ENCODE data around the gene PLA2G1B.

PLA2G1B gene

DNA sequence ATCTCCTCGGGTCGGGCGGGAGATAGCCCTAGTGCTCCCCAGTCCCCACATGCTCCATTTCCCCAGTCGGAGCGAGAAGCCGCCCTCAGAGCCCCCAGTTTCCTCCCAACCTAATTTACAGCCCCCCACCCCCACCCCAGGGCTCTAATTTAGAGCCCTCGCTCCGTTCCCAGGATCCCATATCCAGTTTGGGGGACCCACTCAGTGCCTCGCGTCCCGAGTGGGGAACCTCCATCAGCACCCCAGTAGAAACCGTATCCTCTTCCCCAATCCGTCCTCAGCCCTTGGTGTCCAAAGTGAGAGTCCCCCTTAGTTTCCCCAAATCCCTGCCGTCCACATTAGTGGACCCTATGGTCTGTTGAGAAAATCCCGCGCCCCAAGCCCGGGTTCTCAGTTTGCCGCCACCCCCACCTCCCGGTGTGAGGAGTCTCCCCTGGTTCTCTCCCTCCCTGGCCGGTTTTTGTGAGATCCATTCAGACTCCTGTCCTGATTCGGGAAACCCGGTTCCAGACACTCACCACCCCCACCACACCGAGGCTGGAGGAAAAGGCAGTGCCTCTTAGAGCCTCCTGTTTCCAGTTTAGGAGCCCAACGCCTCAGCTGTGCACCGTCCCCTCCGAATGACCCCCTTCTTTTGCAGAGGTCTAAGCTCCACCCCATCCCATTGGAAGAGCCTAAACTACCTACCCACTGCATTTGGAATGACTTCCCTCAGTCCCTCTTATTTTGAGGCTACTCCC, 42.2 kb upstream of the PLA2G1B start:
- no peak overlapping the region for H3K27ac ChIP-seq (replicated peaks)
- TF ChIP-seq SPI1 (IDR thresholded peaks at IDR 0.05; ENCODE audit: borderline replicate concordance, low read depth) (no peak), POLR2AphosphoS5 (IDR thresholded peaks at IDR 0.05; ENCODE audit: low read depth) (no peak)
- H3K4me3 ChIP-seq (replicated peaks; ENCODE audit: insufficient read depth, low read length) = no peak overlapping the region
- no peak for DNase-seq (ENCODE audit: low read depth in 1 of 2, low spot score in 1 of 2)
- peaks cover 44% of the 10 kb centered on the region for H3K27me3 ChIP-seq (ENCODE audit: insufficient read depth, poor library complexity, severe bottlenecking)

DNA sequence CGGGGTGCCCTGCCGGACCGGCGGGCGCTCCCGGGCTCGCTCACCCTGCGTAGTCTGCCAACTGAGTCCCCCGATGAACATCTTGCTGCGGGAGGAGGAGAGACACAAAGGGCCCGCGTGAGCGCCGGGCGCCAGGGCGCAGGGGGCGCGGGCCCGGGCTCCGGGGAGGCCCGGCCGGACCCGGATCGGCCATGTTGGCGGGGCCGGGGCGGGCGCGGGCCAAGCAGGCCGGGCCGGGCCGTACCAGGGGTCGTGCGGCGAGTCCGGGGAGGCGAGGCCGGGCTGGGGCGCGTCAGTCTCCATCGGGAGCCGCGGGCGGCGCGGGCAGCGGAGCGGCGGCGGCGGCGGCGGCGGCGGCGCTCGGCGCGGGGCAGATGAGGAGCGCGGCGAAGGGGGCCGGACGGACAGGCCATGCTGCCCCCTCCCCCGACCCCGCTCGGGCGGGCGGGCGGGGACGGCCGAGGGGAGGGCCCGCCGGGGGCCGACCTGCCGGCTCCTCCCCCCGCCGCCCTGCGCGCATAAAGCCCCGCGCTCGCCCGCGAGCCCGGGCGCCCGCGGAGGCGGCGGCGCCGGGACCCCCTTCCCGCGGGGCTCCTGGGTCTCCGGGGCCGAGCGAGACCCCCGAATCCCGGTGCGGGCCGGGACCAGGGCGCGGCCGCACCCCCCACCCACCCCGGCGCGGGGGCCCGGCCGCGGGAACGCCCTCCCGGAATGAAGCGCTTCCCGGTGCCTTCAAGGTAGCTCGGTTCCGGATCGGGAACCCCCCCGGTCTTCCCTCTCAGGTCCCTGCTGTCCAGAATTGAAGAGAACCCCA, 41.4 kb upstream of the PLA2G1B start, which contains the start of gene MSI1:
TSS of gene MSI1 (minus strand) at position 376 of the 814 bp plus-strand sequence. CDS start at position 303, 73 bp downstream.
- no peak for DNase-seq (ENCODE audit: low read depth in 1 of 2, low spot score in 1 of 2)
- TF ChIP-seq SPI1 (IDR thresholded peaks at IDR 0.05; ENCODE audit: borderline replicate concordance, low read depth) = no peak
- TF ChIP-seq, protein P1, sequence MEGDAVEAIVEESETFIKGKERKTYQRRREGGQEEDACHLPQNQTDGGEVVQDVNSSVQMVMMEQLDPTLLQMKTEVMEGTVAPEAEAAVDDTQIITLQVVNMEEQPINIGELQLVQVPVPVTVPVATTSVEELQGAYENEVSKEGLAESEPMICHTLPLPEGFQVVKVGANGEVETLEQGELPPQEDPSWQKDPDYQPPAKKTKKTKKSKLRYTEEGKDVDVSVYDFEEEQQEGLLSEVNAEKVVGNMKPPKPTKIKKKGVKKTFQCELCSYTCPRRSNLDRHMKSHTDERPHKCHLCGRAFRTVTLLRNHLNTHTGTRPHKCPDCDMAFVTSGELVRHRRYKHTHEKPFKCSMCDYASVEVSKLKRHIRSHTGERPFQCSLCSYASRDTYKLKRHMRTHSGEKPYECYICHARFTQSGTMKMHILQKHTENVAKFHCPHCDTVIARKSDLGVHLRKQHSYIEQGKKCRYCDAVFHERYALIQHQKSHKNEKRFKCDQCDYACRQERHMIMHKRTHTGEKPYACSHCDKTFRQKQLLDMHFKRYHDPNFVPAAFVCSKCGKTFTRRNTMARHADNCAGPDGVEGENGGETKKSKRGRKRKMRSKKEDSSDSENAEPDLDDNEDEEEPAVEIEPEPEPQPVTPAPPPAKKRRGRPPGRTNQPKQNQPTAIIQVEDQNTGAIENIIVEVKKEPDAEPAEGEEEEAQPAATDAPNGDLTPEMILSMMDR (IDR thresholded peaks at IDR 0.05; ENCODE audit: insufficient read depth, low read length) = no peak
- TF ChIP-seq POLR2AphosphoS5 (IDR thresholded peaks at IDR 0.05; ENCODE audit: low read depth) = no peak
- TF ChIP-seq, protein P2, sequence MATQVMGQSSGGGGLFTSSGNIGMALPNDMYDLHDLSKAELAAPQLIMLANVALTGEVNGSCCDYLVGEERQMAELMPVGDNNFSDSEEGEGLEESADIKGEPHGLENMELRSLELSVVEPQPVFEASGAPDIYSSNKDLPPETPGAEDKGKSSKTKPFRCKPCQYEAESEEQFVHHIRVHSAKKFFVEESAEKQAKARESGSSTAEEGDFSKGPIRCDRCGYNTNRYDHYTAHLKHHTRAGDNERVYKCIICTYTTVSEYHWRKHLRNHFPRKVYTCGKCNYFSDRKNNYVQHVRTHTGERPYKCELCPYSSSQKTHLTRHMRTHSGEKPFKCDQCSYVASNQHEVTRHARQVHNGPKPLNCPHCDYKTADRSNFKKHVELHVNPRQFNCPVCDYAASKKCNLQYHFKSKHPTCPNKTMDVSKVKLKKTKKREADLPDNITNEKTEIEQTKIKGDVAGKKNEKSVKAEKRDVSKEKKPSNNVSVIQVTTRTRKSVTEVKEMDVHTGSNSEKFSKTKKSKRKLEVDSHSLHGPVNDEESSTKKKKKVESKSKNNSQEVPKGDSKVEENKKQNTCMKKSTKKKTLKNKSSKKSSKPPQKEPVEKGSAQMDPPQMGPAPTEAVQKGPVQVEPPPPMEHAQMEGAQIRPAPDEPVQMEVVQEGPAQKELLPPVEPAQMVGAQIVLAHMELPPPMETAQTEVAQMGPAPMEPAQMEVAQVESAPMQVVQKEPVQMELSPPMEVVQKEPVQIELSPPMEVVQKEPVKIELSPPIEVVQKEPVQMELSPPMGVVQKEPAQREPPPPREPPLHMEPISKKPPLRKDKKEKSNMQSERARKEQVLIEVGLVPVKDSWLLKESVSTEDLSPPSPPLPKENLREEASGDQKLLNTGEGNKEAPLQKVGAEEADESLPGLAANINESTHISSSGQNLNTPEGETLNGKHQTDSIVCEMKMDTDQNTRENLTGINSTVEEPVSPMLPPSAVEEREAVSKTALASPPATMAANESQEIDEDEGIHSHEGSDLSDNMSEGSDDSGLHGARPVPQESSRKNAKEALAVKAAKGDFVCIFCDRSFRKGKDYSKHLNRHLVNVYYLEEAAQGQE (IDR thresholded peaks at IDR 0.05; ENCODE audit: insufficient replicate concordance, low read depth) = no peak
- TF ChIP-seq GABPA (IDR thresholded peaks at IDR 0.05; ENCODE audit: low read depth) = no peak
- Histone ChIP-seq H3K27me3 (ENCODE audit: insufficient read depth, poor library complexity, severe bottlenecking) (peaks cover 44% of the 10 kb centered on the region), H3K4me3 (replicated peaks; ENCODE audit: insufficient read depth, low read length) (no peak within 1 kb of the TSS), H3K27ac (replicated peaks) (no peak within 1 kb of the TSS)

DNA sequence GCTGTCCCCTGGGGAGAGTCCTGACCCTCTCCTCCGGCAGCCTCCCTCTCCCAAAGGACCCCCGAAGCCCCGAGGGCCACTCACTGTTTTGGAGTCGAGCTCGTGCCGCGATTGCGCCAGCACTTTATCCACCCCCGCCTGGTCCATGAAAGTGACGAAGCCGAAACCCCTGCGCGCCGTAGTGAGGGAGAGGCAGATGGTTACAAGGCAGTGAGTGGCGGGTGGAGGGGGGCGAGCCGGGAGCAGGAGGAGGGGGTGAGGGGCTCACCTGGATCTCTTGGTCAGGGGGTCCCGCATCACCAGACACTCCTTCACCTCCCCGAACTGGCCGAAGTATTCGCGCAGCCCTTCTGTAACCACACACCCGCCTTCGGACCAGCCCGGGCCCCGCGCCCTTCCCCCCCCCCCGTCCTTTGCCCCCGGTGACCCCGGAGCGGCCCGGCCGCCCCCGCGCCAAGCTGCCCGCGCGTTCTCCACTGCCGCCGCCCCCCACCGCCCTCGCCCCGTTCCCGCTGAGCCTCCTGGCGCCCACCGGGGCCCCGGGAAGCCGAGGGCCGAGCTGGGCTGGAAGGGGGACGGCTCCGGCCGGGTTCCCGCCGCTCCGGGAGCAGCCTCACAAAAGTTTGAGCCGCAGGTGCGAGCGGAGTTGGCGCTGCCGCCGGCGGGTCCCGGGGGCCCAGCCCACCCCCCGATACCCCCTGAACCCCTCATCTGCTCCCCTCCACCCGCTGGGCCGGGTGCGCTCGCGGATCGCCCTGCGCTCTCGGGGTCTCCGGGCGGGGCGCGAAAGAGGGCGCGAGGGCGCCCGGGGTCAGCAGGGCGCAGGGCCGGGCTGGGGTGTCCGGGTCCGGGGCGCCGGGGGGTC, 40.6 kb upstream of the PLA2G1B start:
- H3K27ac ChIP-seq (replicated peaks) = no peak overlapping the region
- H3K4me3 ChIP-seq (replicated peaks; ENCODE audit: insufficient read depth, low read length) = no peak overlapping the region
- TF ChIP-seq SPI1 (IDR thresholded peaks at IDR 0.05; ENCODE audit: borderline replicate concordance, low read depth) (no peak), POLR2AphosphoS5 (IDR thresholded peaks at IDR 0.05; ENCODE audit: low read depth) (no peak), GABPA (IDR thresholded peaks at IDR 0.05; ENCODE audit: low read depth) (no peak)
- TF ChIP-seq, protein P1 (IDR thresholded peaks at IDR 0.05; ENCODE audit: insufficient read depth, low read length) = no peak
- TF ChIP-seq, protein P2 (IDR thresholded peaks at IDR 0.05; ENCODE audit: insufficient replicate concordance, low read depth) = no peak
- peaks cover 50% of the 10 kb centered on the region for H3K27me3 ChIP-seq (ENCODE audit: insufficient read depth, poor library complexity, severe bottlenecking)
- DNase-seq (ENCODE audit: low read depth in 1 of 2, low spot score in 1 of 2) = no peak
